Astrocyte of the spinal cord (primary cell): ENCODE measurements around the gene CELSR2.

Experiments
- DNase-seq: peaks from one replicate; pipeline ENCODE4 v3.0.0; 2011; ENCODE audit warnings: low read depth, low spot score
- H3K4me3 ChIP-seq: 2 replicates; pipeline ENCODE4 v1.5.1; 2011; ENCODE audit warnings: low read depth, mild to moderate bottlenecking, low read length, moderate library complexity
- CTCF ChIP-seq: IDR thresholded peaks from 2 replicates; pipeline ENCODE4 v1.5.1; 2012; ENCODE audit warnings: low read depth, mild to moderate bottlenecking, low read length, inconsistent platforms
- in situ Hi-C: cut with HindIII; loops from 2 replicates; pipeline ENCODE4 v1.10.0; 2017; ENCODE audit warnings: low sequenced_read_pairs

CELSR2 gene

GRCh38 chr1:109255097-109255651 lies 5.8 kb downstream of the CELSR2 start:
- no peak overlapping the region for H3K4me3 ChIP-seq
- peak; percentile 45 for TF ChIP-seq CTCF
- no peak for DNase-seq
- in situ Hi-C loops: no loop called here

GRCh38 chr1:109255678-109256077 lies 6.3 kb downstream of the CELSR2 start:
- no peak for DNase-seq
- in situ Hi-C loops: no loop called here
- no peak for TF ChIP-seq CTCF
- no peak overlapping the region for H3K4me3 ChIP-seq

GRCh38 chr1:109256085-109256484 lies 6.7 kb downstream of the CELSR2 start:
- no peak for TF ChIP-seq CTCF
- H3K4me3 ChIP-seq: no peak overlapping the region
- in situ Hi-C loops: no loop called here
- DNase-seq: no peak

- TF ChIP-seq CTCF: no peak
- DNase-seq: no peak
- in situ Hi-C loops: no loop called here
- H3K4me3 ChIP-seq: no peak overlapping the region
These were observed 7.8 kb downstream of the CELSR2 start for GRCh38 chr1:109256971-109257681.

- TF ChIP-seq CTCF: no peak
- in situ Hi-C loops: no loop called here
- no peak for DNase-seq
- H3K4me3 ChIP-seq: no peak overlapping the region
These were observed 8.5 kb downstream of the CELSR2 start for GRCh38 chr1:109257682-109258421.

- no peak for TF ChIP-seq CTCF
- DNase-seq: no peak
- no peak overlapping the region for H3K4me3 ChIP-seq
- in situ Hi-C loops: no loop called here
These were observed 9.4 kb downstream of the CELSR2 start for GRCh38 chr1:109258481-109259466.
